ENCODE results near the gene MAPKAP1. TPM values are rescaled to one million over a fixed set of nuclear protein-coding genes. Genes with fewer than 3 reads are reported as not detected.
A peak's percentile ranks its signal among the peaks of the same experiment; 100 is the strongest.

MAPKAP1 gene
- total and polyA plus RNA-seq, 3 experiments from 2014 or later, result 64.7 to 119 (median 111) TPM

- H3K4me3 ChIP-seq (ENCODE audit: low read length), result no peak overlapping the region
- H3K4me1 Mint-ChIP-seq, result no peaks in the 10 kb centered on the region
- H3K27me3 Mint-ChIP-seq, result no peaks in the 10 kb centered on the region
- H3K36me3 ChIP-seq (ENCODE audit: insufficient read depth, low read length), result peaks cover 4% of the 10 kb centered on the region
- H3K4me1 ChIP-seq (ENCODE audit: insufficient read depth, low read length), result no peaks in the 10 kb centered on the region
- no peaks in the 10 kb centered on the region for H3K9me3 ChIP-seq (ENCODE audit: low read length)
- peak overlapping the region in 1 of 8 donors; percentile 23 for H3K27ac Mint-ChIP-seq
- no peak for DNase-seq
- CTCF ChIA-PET, result no interaction called here
- no peak overlapping the region for H3K4me3 Mint-ChIP-seq
- H3K36me3 Mint-ChIP-seq, result peaks cover 0 to 49% (median 13%) of the 10 kb centered on the region in 3 donors
- no peaks in the 10 kb centered on the region for H3K27me3 ChIP-seq (ENCODE audit: insufficient read depth, low read length, poor library complexity, severe bottlenecking)
- H3K9me3 Mint-ChIP-seq, result no peaks in the 10 kb centered on the region
- no peak overlapping the region for H3K27ac ChIP-seq (ENCODE audit: low read depth, low read length)
- POLR2A ChIA-PET, result no interaction called here
Measured at GRCh38 chr9:125468646-125469045, 238.4 kb downstream of the MAPKAP1 start.

GRCh38 chr9:125467116-125467740, 239.8 kb downstream of the MAPKAP1 start:
- no peaks in the 10 kb centered on the region for H3K27me3 ChIP-seq (ENCODE audit: insufficient read depth, low read length, poor library complexity, severe bottlenecking)
- no peak overlapping the region for H3K4me3 Mint-ChIP-seq
- H3K27ac Mint-ChIP-seq, result peak overlapping the region in 1 of 8 donors; percentile 74
- ChIA-PET POLR2A (no interaction called here), CTCF (no interaction called here)
- H3K27me3 Mint-ChIP-seq, result no peaks in the 10 kb centered on the region
- DNase-seq, result no peak
- H3K36me3 Mint-ChIP-seq, result peaks cover 0 to 54% (median 11%) of the 10 kb centered on the region in 3 donors
- H3K4me1 ChIP-seq (ENCODE audit: insufficient read depth, low read length), result no peaks in the 10 kb centered on the region
- no peak overlapping the region for H3K27ac ChIP-seq (ENCODE audit: low read depth, low read length)
- no peaks in the 10 kb centered on the region for H3K9me3 ChIP-seq (ENCODE audit: low read length)
- peaks cover 4% of the 10 kb centered on the region for H3K36me3 ChIP-seq (ENCODE audit: insufficient read depth, low read length)
- H3K4me3 ChIP-seq (ENCODE audit: low read length), result no peak overlapping the region
- H3K9me3 Mint-ChIP-seq, result no peaks in the 10 kb centered on the region
- no peaks in the 10 kb centered on the region for H3K4me1 Mint-ChIP-seq

- ChIA-PET CTCF (no interaction called here), POLR2A (no interaction called here)
- Mint-ChIP-seq H3K9me3 (no peaks in the 10 kb centered on the region), H3K4me1 (no peaks in the 10 kb centered on the region), H3K27ac (no peak overlapping the region), H3K4me3 (no peak overlapping the region), H3K36me3 (peaks cover 0 to 56% (median 11%) of the 10 kb centered on the region in 3 donors), H3K27me3 (no peaks in the 10 kb centered on the region)
- H3K27me3 ChIP-seq (ENCODE audit: insufficient read depth, low read length, poor library complexity, severe bottlenecking), result no peaks in the 10 kb centered on the region
- H3K36me3 ChIP-seq (ENCODE audit: insufficient read depth, low read length), result peaks cover 4% of the 10 kb centered on the region
- DNase-seq, result no peak
- H3K4me3 ChIP-seq (ENCODE audit: low read length), result no peak overlapping the region
- no peaks in the 10 kb centered on the region for H3K4me1 ChIP-seq (ENCODE audit: insufficient read depth, low read length)
- H3K9me3 ChIP-seq (ENCODE audit: low read length), result no peaks in the 10 kb centered on the region
- no peak overlapping the region for H3K27ac ChIP-seq (ENCODE audit: low read depth, low read length)
Measured at GRCh38 chr9:125466411-125466810, 240.6 kb downstream of the MAPKAP1 start.

DNA sequence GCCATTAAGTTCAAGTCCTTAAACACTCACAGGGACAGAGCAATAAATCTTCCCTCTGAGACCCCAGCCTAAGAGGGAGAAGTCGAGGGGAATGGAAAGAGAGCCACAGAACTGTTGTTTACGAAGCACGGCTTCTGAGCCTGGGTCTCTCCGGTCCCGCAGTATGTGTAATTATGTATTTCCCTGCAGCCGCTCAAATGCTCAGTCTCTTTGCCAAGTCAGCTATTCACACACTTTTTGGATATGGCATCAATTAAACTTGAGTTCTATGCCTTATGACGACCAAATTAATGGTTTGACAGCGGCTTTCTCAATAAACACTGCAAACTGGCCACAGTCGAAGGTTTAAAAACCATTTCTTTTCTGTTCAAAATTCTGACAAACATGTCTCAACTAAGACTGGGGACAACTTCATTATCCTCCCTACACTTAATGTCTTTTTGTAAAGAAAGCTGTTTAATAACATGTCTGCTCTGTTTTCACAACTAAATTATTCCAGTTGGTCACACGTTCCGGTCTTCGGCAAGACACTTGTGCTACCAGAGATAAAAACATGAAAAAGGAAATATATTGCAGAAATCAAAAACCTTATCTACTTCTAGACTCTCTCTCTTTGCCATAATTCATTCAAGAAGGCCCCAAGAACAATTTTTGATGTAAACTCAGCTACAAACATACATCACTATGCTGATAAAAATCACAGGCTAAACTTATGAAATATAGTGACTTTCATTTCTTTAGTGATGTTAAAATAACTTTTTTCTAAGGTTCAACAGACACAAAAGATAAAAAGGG, 242.2 kb downstream of the MAPKAP1 start:
- no peaks in the 10 kb centered on the region for H3K36me3 ChIP-seq (ENCODE audit: insufficient read depth, low read length)
- CTCF ChIA-PET, result no interaction called here
- H3K27me3 Mint-ChIP-seq, result no peaks in the 10 kb centered on the region
- H3K4me1 Mint-ChIP-seq, result no peaks in the 10 kb centered on the region
- no peaks in the 10 kb centered on the region for H3K4me1 ChIP-seq (ENCODE audit: insufficient read depth, low read length)
- H3K9me3 ChIP-seq (ENCODE audit: low read length), result no peaks in the 10 kb centered on the region
- POLR2A ChIA-PET, result no interaction called here
- DNase-seq, result no peak
- H3K27me3 ChIP-seq (ENCODE audit: insufficient read depth, low read length, poor library complexity, severe bottlenecking), result no peaks in the 10 kb centered on the region
- H3K9me3 Mint-ChIP-seq, result peaks cover 0 to 4% (median 0%) of the 10 kb centered on the region in 5 donors
- H3K4me3 ChIP-seq (ENCODE audit: low read length), result no peak overlapping the region
- no peak overlapping the region for H3K27ac Mint-ChIP-seq
- no peak overlapping the region for H3K4me3 Mint-ChIP-seq
- H3K36me3 Mint-ChIP-seq, result peaks cover 9 to 57% (median 14%) of the 10 kb centered on the region in 3 donors
- no peak overlapping the region for H3K27ac ChIP-seq (ENCODE audit: low read depth, low read length)

- Histone ChIP-seq H3K27me3 (ENCODE audit: insufficient read depth, low read length, poor library complexity, severe bottlenecking) (no peaks in the 10 kb centered on the region), H3K4me1 (ENCODE audit: insufficient read depth, low read length) (no peaks in the 10 kb centered on the region), H3K9me3 (ENCODE audit: low read length) (no peaks in the 10 kb centered on the region), H3K36me3 (ENCODE audit: insufficient read depth, low read length) (no peaks in the 10 kb centered on the region), H3K27ac (ENCODE audit: low read depth, low read length) (no peak overlapping the region), H3K4me3 (ENCODE audit: low read length) (no peak overlapping the region)
- no peak for DNase-seq
- Mint-ChIP-seq H3K27me3 (no peaks in the 10 kb centered on the region), H3K4me1 (no peaks in the 10 kb centered on the region), H3K9me3 (peaks cover 0 to 8% (median 0%) of the 10 kb centered on the region in 5 donors), H3K36me3 (peaks cover 9 to 56% (median 14%) of the 10 kb centered on the region in 3 donors), H3K27ac (no peak overlapping the region), H3K4me3 (no peak overlapping the region)
- POLR2A ChIA-PET, result no interaction called here
- CTCF ChIA-PET, result no interaction called here
Measured at GRCh38 chr9:125463926-125464325, 243.1 kb downstream of the MAPKAP1 start.

DNA sequence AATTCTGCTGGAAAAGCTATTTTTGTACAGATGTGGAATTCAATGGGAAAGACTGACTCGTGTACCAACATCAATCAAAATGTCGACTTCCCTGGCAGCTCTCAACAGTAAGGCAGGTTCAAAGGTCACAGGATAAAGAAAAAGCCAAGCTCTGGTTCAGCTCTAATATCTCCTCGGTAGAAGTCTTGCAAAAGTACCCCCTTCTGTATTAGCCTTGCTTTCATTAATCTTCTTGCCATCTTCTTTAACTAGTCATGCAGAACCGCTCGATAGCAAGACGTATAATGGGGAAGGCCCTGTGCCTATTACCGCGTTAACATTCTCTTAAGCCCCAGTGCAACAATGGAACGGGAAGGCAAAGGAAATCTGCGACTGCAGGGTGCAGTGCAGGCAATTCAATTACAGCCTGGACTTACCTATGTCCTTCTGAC, 244.1 kb downstream of the MAPKAP1 start:
- DNase-seq, result no peak
- Mint-ChIP-seq H3K27me3 (peaks cover 0 to 2% of the 10 kb centered on the region in 2 donors), H3K4me1 (no peaks in the 10 kb centered on the region), H3K9me3 (peaks cover 0 to 11% (median 3%) of the 10 kb centered on the region in 5 donors), H3K36me3 (peaks cover 11 to 49% (median 18%) of the 10 kb centered on the region in 3 donors), H3K27ac (no peak overlapping the region), H3K4me3 (no peak overlapping the region)
- H3K4me1 ChIP-seq (ENCODE audit: insufficient read depth, low read length), result no peaks in the 10 kb centered on the region
- H3K36me3 ChIP-seq (ENCODE audit: insufficient read depth, low read length), result no peaks in the 10 kb centered on the region
- no peak overlapping the region for H3K27ac ChIP-seq (ENCODE audit: low read depth, low read length)
- no peak overlapping the region for H3K4me3 ChIP-seq (ENCODE audit: low read length)
- ChIA-PET POLR2A (interaction anchor here (0.7 kb wide), 1 partner anchor 211 kb away, joined by 3 read pairs; no protein-coding TSS in a partner anchor), CTCF (interaction anchor here (0.9 kb wide), 1 partner anchor 12 kb away, joined by 3 read pairs; no protein-coding TSS in a partner anchor)
- H3K9me3 ChIP-seq (ENCODE audit: low read length), result no peaks in the 10 kb centered on the region
- no peaks in the 10 kb centered on the region for H3K27me3 ChIP-seq (ENCODE audit: insufficient read depth, low read length, poor library complexity, severe bottlenecking)

DNA sequence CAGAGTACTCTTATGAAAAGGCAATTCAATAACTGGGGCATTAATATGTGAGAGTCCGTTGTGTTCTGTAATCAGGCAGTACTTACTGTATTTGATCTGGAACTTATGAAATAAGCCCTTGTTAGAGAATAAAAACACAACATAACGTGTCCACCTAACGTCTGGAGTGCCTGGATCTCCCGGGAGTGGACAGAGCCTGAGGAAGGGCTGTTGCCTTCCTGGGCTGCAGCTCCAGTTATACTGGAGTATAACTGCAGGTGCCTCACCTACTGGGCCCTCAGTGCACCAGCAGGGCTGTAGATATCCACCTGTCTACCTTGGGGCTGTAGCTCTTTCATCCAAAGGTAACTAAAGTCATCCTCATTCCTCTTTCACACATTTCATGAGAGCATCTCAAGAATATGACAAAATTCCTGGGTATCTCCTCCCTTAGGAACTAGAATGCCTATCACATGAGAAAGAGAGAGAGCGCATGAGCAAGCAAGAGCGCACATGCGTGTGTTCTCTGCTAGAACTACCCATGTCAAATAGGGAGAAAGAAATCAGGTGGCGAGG, 245.3 kb downstream of the MAPKAP1 start:
- CTCF ChIA-PET, result no interaction called here
- H3K9me3 Mint-ChIP-seq, result peaks cover 4 to 11% (median 4%) of the 10 kb centered on the region in 5 donors

More for the DNA sequence above, 245.3 kb downstream of the MAPKAP1 start:
- Histone ChIP-seq H3K27ac (ENCODE audit: low read depth, low read length) (no peak overlapping the region), H3K36me3 (ENCODE audit: insufficient read depth, low read length) (no peaks in the 10 kb centered on the region), H3K9me3 (ENCODE audit: low read length) (no peaks in the 10 kb centered on the region), H3K4me1 (ENCODE audit: insufficient read depth, low read length) (no peaks in the 10 kb centered on the region), H3K27me3 (ENCODE audit: insufficient read depth, low read length, poor library complexity, severe bottlenecking) (no peaks in the 10 kb centered on the region), H3K4me3 (ENCODE audit: low read length) (no peak overlapping the region)
- POLR2A ChIA-PET, result no interaction called here
- DNase-seq, result no peak
- peak overlapping the region in 1 of 8 donors; percentile 70 for H3K27ac Mint-ChIP-seq
- no peak overlapping the region for H3K4me3 Mint-ChIP-seq
- peaks cover 7 to 54% (median 25%) of the 10 kb centered on the region in 3 donors for H3K36me3 Mint-ChIP-seq
- H3K4me1 Mint-ChIP-seq, result no peaks in the 10 kb centered on the region
- H3K27me3 Mint-ChIP-seq, result peaks cover 0 to 2% of the 10 kb centered on the region in 2 donors

Measured in CD8-positive, alpha-beta memory T cell (primary cell).